ENCODE data around the gene NT5M.
A peak's percentile ranks its signal among the peaks of the same experiment; 100 is the strongest.

NT5M gene

GRCh38 chr17:17343896-17344506 is 40.8 kb downstream of the NT5M start:
- DNase-seq: no peak

- no peak for DNase-seq
Measured at GRCh38 chr17:17344507-17345293, 41.5 kb downstream of the NT5M start.

DNA sequence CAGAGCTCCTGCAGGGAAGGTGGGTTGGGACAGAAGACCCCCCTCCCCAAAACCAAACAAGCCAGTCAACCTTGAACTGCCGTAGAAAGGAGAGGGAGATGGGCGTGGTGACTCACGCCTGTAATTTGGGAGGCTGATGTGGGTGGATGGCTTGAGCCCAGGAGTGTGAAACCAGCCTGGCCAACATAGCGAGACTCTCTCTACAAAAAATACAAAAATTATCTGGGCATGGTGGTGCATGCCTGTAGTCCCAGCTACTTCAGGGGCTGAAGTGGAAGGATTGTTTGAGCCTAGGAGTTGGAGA is 42.1 kb downstream of the NT5M start:
- DNase-seq: no peak

- no peak for DNase-seq
Measured at GRCh38 chr17:17345686-17346427, 42.7 kb downstream of the NT5M start.

- DNase-seq: no peak
Measured at GRCh38 chr17:17346428-17347233, 43.5 kb downstream of the NT5M start.

GRCh38 chr17:17347234-17347955 is 44.2 kb downstream of the NT5M start:
- no peak for DNase-seq

GRCh38 chr17:17347956-17348871 is 45.0 kb downstream of the NT5M start:
- DNase-seq: no peak

- no peak for DNase-seq
Measured at GRCh38 chr17:17348872-17349723, 45.9 kb downstream of the NT5M start.

DNA sequence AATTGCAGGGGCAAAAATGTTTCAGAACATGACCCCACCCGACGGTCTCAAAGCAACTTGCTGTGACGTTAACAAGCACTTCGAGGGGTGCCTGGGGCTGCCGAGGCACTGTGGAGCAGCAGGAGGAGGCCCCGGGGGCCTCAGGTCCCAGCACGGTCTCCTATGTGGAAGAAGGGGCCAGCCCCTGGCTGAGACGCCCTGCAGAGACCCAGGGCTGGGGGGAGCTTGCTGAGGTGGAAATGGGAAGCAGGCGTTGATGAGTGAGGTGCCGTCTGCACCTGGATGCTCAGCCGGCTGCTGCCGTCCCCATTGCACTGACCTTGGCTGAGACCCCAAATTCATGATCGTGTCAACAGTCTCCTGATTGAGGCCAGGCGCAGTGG is 46.5 kb downstream of the NT5M start:
- DNase-seq: no peak

DNA sequence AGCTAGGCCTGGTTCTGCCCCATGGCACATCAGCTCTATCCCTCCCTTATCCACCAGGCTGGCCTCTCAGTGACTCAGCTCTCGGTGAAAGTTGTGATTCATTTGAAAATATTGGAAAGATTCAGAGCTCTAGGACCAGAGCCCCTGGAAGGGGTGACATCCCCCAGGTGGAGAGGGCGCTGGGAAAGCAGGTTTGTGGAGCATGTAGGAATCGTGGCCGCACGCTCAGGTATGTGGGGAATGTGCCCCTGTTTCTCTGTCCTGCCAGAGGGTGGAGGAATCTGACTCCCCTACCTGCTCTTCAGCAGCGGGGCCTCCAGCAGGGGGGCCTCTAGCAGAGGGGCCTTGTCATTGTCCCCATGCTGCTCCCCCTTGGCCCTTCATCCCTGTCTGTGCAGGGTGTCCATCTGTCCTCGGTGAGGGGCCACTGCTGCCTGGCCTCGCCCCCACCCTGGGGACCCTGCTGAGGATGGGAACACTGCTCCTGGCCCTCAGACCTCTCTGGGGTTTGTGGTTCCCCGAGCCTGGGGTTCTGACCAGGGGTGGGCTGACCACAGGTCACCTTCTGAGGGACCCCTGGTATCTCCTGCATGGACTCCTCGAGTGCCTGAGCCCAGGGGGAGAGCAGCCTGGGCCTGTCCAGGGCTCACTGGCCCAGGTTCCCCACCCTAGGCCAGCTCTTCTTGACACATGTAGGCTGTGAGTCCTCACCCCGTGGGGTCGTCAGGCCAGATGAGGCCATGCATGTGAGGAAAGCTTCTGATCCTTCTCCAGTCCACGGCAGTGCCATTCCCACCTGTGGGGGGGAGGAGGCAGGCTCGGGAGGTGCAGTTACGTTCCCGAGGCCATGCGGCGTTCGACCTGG is 47.5 kb downstream of the NT5M start:
- no peak for DNase-seq

DNA sequence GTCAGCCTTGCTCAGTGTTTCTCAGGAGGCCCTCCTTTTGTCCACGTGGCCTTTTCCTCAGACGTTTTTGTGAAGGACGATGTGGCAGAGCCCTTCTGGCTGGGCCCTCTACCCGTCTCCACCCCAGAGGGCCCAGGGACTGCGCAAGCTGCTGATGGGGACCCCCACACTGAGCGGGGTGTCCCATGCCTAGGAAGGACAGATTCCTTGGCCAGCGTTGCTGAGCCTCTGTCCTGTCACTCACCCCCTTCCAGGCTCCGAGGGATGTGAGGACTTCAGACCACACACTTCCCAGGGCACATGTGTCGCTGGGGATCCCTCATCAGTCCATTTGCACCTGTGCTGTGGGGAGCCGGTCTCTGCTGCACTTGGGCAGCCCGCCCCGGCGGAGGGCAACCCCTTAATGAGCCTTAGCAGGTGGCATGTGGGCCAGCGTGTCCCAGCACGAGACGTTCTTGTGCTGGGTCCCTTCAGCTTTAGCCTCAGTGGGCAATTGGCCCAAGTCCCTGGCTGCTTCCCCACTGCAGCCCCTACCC is 48.3 kb downstream of the NT5M start:
- no peak for DNase-seq

GRCh38 chr17:17351901-17352781 is 49.0 kb downstream of the NT5M start:
- DNase-seq: no peak

GRCh38 chr17:17352836-17353624 is 49.9 kb downstream of the NT5M start:
- DNase-seq: no peak

DNA sequence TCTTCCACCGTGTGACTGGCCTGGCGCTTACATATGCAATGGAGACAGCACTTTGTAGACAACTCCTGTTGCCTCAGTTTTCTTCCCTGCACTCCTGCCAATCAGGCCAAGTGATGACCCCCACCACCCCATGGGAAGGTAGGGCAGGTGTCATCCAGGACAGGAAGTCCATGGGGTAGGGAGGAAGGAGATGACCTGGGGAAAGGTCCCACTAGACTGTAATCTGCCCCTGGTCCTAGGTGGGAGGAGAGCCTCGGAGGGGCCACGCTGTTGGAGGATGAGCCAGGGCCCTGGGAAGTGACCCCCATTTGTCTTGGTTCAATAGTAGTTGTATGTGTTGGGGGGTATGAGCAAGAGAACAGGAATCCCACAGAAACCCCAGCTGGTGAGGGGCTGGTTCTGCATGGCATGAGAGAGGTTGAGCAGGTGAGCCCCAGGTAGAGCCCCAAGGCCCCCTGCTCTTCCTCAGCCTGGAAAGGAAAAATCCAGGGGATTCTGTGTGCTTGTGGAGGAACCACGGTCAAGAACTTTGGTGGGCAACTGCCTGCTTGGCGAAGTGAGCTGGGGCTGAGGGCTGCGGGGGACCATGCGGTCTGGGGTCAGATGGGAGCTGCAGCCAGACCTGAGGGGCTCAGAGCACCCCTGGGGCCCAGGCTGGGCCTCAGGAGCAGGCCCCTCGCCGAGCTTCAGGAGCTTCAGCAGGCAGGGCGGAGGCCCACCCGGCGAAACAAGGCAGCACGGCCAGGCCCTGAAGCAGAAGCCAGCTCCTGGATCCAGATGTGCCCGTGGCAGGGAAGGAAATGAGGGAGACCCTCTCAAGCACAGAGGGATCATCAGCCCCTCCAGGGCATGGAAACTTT is 50.7 kb downstream of the NT5M start:
- no peak for DNase-seq

DNA sequence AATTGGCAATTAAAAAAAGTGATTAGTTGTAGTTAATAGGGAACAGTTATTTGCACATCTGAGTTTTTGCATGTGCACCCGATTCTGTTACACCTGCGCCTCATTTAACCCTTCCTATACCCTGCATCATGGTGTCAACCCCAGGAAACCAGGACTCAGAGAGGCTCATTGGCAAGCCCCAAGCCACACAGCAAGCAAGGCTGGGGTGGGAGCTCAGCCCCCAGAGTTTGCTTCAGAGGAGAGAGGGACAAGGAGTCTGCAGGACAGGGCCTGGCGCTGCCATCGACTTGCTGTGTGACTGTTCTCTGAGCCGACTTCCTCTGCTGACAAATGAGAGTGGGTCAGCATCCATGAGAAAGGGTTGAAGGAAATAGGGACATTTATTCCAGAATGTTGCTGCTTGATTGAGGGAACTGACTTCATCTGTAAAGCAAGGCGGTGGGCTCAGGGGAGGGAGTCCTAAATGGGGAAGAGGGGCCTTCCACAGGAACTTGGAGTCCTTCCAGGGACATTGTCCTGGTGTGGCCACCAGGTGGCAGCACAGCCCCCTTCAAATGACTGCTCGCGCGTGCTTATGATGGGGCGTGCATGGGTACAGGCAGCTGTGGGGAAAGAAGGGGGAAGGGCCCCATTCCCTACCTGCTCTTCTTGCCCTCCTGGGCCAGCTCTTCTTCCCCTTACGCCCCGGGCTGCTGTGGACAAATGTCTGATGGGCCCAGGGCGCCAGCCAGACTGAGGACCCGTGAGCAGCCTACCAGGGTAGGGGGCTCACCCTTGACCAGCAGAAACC is 51.6 kb downstream of the NT5M start:
- DNase-seq: peak; percentile 39 to 43
